ENCODE results near the gene ABCA2.

Gene ABCA2

DNA sequence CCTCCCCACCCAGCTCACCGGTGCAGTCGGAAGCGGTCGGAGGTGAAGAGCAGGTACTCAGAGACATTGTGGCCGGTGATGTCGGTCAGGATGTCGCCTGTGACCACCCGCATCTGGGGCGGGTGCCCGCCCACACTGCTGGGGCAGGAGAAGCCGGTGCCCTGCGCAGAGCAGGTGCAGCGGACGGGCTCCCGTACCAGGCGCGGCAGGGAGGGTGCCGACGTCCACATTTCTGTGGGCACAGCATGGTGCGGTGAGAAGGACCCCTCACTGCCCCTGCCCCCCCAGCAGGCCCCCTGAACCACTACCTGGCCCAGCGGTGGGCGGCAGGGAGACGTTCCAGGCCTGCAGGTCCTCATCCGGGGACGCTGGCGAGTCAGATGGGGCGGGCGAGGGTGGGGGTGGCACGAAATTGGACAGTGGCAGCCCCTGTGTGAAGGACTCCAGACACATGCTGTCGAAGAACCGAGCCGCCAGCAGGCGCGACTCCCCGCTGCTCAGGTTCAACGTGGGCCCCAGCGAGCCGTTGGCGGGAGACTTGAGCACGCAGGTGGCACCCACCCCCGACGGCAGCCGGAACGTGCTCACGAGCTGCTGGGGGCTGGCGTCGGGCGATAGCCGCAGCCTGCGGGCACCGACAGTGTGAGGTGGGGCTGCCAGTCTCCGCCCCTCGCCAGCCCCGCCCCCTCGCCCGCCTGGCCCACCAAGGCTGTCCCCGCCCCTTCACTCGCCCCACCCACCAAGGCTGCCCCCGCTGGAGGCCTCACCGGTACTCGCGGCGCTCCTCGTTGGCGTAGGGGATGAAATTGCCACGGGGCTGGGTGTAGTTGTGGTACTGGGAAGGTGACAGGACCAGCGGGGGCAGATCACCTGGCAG, 15.1 kb downstream of the ABCA2 start:
- no peak overlapping the region for H3K4me3 ChIP-seq (ENCODE audit: low read depth, low read length)
- TF ChIP-seq CTCF (IDR thresholded peaks at IDR 0.05; ENCODE audit: low read depth, low read length, missing control alignments), result no peak
- no peak for DNase-seq (ENCODE audit: low read depth)

- TF ChIP-seq CTCF (IDR thresholded peaks at IDR 0.05; ENCODE audit: low read depth, low read length, missing control alignments), result no peak
Observed at GRCh38 chr9:137011907-137012675, 15.9 kb downstream of the ABCA2 start.

DNA sequence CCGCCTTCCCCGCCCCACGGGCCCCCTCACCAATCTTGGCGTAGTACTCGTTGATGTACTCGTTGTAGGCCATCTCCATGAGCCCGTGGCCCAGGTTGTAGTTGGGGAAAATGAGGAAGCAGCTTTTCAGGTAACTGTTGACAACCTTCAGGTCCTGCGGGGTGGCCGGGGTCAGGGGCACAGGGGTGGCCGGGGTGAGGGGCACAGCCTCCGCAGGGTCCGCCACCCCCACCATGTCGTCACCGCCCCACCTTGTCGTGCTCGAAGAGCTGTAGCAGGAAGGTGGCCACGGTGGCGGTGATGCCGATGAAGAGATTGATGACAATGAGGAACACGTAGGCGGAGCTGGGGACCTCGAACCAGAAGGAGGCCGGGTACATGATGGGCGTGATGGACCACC, 16.9 kb downstream of the ABCA2 start:
- no peak overlapping the region for H3K4me3 ChIP-seq (ENCODE audit: low read depth, low read length)
- no peak for TF ChIP-seq CTCF (IDR thresholded peaks at IDR 0.05; ENCODE audit: low read depth, low read length, missing control alignments)
- no peak for DNase-seq (ENCODE audit: low read depth)

More at GRCh38 chr9:137011907-137012675, 15.9 kb downstream of the ABCA2 start:
- DNase-seq (ENCODE audit: low read depth), result no peak
- H3K4me3 ChIP-seq (ENCODE audit: low read depth, low read length), result no peak overlapping the region

DNA sequence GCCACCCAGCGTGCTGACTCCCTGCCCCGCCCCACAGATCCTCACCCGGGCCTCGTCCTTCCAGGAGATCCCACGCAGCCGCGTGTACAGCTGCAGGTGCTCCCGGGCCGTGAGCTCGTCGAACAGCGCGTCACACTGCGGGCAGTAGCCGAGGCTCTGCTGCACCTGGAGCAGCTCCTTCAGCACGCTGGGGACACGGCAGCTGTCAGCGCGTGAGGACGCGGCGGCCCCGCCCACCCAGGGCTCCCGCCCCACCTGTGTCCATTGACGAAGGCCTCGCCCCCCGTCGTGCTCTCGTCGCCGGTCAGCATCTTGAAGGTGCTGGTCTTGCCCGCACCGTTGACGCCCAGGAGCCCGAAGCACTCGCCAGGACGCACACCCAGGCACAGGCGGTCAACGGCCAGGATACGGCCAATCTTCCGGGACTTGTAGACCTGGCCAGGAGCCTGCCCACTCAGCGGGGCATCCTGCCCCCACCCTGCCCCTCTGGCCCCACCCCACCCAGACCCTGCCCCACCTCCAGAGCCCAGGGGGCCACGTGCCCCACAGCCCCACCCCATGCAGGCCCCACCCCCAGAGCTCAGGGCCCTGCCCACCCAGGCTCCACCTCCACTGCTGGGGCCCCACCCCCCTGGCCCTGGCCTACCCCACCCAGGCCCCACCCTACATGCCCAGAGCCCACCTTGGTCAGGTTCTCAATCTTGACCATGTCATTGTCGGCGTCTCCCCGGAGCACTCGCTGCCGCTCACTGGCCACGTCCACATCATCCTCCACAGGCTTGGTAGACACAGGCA, 17.9 kb downstream of the ABCA2 start:
- no peak for DNase-seq (ENCODE audit: low read depth)
- no peak for TF ChIP-seq CTCF (IDR thresholded peaks at IDR 0.05; ENCODE audit: low read depth, low read length, missing control alignments)
- no peak overlapping the region for H3K4me3 ChIP-seq (ENCODE audit: low read depth, low read length)

DNA sequence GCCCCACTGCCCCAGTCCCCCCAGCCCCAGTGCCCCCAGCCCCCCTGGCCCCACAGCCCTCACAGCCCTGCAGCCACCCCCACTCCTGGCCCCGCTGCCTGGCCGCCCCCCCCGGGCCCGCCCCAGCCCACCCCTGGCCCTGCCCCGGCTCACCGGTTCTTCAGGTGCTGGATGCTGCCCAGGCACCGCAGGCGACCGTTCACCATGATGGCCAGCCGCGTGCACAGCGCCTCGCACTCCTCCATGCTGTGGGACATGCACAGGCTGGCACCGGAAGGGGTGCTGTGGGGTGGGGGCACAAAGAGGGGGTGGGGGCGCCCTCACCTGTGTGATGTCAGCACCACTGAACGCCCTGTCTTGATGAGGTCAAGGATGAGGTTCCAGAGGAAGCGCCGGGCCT, 18.8 kb downstream of the ABCA2 start:
- TF ChIP-seq CTCF (IDR thresholded peaks at IDR 0.05; ENCODE audit: low read depth, low read length, missing control alignments), result no peak
- no peak overlapping the region for H3K4me3 ChIP-seq (ENCODE audit: low read depth, low read length)
- DNase-seq (ENCODE audit: low read depth), result no peak

- H3K4me3 ChIP-seq (ENCODE audit: low read depth, low read length), result no peak overlapping the region
- no peak for DNase-seq (ENCODE audit: low read depth)
- TF ChIP-seq CTCF (IDR thresholded peaks at IDR 0.05; ENCODE audit: low read depth, low read length, missing control alignments), result no peak
Observed at GRCh38 chr9:137008312-137008711, 19.7 kb downstream of the ABCA2 start.
